GM19238 (cell line): Measurements from ENCODE around the gene TMED7.
A peak's percentile ranks its signal among the peaks of the same experiment; 100 is the strongest.

Source experiments
- DNase-seq: peaks from one replicate; pipeline ENCODE4 v3.0.0; 2011; ENCODE audit warnings: low spot score; ENCODE audit not compliant: insufficient read length

TMED7 gene

DNA sequence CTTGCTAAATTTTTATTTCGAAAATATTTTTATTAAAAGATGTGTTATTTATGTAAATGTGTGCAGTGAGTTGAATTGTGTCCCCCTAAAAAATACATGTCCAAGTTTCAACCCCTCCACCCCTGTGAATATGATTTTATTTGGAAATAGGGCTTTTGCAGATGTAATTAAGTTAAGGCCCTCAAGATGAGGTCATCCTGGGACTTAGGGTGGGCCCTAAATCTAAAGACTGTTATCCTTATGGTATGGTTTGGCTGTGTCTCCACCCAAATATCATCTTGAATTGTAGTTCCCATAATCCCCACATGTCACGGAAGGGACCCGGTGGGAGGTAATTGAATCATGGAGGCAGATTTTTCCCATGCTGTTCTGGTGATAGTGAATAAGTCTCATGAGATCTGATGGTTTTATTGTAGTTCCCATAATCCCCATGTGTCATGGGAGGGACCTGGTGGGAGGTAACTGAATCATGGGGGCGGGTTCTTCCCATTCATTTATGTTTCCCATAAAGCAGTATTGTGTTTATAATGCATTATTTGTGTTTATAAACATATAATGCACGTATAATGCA, 1.5 kb upstream of the TMED7 start:
- DNase-seq, result no peak

DNA sequence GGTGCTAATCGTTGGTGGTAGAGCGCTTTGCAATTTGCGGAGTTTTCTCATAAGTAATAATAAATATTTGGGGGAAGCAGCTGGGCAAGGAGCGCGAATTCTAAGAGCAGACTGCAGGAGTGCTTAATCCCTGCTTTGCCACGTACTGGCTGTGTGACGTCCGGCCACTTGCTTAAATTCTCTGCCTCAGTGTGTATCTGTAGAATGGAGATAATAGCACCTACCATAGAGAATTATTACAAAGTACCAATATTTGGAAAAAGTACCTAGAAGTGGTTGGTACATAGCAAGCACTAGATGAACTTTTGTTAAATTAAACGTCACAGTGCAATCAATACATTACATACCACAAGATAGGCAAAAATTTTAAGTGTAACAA, 598 bp upstream of the TMED7 start:
- no peak for DNase-seq

DNA sequence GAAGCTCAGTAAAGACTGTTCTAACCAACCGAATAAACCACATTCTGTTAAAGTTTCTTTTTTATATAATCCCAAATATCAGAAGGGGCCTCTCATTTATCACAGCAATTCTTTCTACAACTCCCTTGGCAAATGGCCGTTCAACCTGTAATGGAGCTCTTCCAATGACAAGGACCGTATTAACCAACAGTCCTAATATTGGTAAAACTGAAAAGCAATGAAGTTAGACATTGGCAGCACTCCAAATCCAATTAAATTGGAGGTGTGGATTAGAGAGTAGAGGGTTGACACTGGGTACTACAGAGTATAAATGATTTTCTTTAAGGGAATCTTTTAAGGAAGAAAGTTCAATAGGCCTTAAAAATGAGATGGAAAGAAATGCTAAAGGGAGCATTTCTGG, 842 bp downstream of the TMED7 start:
- no peak for DNase-seq

DNA sequence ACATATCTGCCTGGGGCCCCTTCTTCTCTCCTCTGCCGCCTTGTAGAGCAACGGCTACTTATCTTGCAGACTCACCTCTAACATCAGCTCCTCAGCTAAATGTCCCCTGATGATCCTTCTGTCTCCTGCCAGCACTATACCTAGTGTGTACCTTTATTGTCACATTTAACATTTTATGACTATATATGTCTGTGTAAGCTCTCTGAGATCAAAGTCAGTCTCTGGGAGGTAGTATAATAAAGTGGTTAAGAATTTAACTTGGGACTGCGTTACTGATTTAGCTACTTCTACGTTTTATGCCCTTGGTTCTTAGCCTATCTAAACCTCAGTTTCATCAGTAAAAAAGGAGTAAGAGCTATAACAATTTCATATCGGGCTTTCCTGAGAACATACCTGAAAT, 2.2 kb downstream of the TMED7 start:
- DNase-seq, result no peak

DNA sequence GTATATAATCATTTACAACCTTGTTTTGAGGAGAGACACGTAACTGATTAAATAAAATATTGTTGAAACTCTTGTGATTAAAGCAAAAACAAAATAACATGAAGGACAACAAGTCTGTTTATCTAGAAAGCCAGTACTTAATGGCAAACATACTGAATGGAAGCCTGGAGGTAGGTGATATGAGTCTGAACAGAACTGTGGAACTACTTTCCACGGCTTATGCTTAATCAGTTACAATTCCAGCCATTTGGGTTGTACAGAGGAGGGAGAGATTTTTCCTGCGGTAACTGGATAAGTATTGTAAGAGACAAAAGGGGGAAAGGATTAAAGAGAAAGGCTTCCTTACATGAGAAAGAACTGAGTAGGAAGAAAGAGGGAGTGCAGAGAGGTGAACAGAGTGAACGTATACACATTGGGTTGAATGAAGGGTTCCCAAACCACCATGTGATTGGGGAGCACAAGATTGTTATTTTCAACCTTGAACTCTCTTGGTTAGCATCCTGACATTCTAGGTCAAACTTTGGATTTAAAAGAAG, 4.4 kb downstream of the TMED7 start:
- no peak for DNase-seq

DNA sequence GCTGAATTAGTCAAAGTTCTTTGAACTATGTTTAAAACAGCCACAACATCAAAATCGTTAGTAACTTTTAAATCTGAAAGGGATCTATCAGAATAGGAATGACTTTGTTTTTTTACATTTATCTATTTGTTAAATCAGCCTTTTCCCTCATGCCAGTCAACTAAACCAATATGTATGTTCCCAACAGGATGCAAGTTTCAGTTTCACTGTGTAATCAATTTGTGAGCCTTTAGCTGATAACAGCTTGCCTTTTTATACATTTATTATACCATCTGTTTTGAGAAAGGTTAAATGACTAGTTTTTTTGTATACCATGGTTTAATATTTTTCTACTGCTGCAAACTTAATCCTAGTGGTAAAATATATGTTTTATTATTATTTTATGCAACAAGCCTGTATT, 8.9 kb downstream of the TMED7 start:
- DNase-seq, result no peak

DNA sequence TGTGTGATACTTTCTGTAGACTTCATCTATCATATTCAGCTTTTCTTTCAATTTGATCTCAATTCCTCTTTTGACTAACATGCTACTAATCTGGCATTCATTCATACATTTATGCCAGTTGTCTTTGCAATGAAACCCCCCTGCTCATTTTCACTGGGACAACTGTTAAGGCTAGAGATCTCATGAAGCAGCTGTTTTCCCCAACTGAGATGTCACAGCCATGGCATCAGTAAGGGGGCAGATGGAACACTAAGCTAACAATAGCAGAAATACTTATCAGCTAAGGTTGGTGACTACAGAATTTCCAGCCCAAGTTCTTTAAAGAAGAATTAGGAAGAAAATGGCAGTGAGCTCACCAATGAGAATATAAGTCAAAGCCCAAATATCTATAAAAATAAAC, 9.4 kb downstream of the TMED7 start:
- DNase-seq, result no peak

DNA sequence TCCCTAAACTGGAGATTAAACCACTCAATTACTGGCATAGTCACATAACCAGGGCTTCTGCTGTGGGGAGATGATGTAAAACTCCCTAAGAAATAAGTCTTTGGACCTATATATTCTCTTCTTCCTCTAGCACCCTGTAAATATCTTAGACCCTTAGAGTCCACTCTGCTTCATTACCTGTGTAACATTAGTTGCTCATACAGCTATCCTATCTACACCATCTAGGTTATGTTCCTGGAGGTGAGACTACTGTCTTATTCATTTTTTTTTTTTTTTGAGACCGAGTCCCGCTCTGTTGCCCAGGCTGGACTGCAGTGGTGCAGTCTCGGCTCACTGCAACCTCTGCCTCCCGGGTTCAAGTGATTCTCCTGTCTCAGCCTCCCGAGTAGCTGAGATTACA, 14.0 kb downstream of the TMED7 start:
- DNase-seq, result no peak

DNA sequence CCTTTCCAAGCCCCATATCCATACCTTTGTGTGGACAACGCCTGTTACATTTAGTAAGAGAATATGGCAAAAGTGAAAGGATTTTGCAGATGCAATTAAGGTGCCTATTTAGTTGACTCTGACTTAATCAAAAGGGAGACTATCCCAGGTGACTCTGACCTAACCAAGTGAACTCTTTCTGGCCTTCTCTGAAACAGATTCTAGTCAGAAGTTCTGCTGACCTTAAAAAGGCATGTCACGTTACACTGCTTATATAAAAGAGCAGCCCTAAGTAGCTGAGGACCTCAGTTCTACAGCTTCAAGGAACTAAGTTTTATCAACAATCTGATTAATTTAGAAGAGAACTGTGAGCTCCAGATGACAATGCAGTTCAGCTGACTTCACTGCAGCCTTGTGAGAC, 17.9 kb downstream of the TMED7 start:
- no peak for DNase-seq

DNA sequence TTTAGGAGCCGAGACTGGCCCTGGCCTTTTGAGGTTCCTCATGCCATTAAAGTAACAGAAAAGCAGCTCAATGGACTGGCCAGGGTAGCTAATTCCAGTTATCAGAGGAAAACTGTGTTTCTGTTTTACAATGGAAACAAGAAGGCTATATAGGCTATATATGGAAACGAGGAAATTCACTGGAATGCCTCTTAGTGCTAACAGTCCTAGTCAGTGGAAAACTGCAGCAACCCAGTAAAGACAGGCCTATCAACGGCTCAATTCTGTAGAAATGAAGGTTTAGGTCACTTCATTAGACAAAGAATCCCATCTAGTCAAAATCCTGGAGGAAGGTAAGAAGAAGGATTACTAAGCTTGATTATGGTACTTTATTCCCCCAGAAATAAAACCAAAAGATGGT, 20.4 kb downstream of the TMED7 start:
- no peak for DNase-seq

DNA sequence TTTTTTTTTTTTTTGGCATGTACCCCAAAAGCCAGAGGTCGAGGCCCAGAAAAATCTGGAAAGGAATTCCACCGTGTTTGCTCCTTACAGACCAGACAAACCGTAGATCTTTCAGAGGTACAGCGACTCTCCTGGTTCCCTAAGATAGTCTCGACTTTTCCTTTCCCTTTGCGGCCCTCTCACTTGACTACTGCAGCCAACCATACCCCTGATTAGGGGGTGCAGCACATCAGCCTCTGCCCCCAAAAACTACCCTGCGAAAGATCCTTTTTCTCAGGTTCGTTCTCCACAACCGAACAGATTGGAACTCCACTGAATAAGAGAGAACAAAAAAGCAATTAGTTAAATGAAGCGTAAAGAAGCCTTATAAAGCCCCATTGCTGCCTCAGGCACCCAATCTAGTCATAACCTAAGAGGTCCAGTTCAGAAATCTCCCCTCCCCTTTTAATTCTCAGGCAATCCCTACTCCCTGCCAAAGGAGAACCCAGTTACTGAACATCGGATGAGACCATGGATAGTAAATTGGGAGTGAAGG, 23.2 kb downstream of the TMED7 start:
- no peak for DNase-seq

DNA sequence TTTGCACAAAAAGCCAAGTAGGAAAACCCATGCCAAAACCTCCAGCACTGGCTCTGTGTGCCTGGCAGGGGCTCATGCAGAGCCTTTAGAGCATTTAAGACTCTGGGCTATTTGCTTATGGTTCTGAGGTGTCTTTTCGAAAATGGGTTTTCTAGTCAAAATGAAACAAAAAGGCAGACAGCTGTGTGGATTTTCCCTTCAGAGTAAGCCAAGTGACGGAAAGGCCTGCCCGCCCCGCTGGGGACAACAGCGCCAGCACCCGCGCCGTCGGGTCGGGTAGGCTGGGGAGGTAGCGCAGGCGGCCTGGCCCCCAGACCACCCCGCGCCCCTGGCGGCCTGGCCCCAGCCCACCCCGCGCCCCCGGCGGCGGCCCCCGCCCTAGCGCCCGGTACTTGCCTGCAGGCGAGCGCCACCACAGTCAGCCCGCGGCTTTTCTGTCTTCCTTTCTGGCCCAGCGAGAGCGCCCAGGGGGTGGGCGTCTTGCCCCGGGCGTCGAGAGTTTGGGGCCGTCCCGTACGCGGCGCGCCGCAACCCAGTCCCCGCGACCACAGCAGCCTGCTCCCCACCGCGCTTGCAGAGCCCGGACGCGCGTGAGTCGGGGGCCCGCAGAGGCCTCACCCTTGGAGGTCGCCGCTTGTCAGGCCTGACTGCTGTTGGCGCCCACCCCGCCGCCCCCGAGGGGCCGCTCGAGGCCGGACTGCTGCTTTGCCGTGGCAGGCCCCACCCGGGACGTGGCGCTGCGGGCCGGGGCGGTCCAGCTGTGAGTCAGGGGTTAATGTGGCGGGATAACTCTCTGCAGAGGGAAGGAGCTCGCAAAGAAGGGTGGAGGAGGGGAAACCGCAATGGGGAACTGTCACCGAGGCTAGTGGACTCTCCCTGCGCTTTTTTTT, 23.9 kb downstream of the TMED7 start, which contains the start of gene TICAM2:
Gene TICAM2 (minus strand): TSS at position 779 of the 890 bp plus-strand sequence. CDS start 21,223 bp downstream, outside the sequence.
- DNase-seq, result peak; percentile 63

DNA sequence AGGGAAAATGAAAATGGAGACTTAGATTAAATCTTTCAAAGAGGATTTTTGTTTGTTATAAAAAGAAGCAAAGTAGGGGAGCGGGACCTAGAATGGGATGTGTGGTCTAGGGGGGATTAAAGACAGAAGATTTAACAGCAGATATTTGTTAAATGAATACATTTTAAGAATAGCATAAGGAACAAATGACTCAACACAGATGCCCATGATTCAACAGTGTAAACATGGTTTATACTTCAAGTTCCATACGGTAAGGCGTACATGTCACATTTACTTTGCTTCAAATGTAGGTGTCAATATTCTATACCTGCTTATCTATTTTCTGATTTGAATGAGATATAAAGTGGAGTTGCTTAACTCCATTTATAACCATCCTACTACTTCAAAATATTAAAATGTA, 25.1 kb downstream of the TMED7 start:
- no peak for DNase-seq

DNA sequence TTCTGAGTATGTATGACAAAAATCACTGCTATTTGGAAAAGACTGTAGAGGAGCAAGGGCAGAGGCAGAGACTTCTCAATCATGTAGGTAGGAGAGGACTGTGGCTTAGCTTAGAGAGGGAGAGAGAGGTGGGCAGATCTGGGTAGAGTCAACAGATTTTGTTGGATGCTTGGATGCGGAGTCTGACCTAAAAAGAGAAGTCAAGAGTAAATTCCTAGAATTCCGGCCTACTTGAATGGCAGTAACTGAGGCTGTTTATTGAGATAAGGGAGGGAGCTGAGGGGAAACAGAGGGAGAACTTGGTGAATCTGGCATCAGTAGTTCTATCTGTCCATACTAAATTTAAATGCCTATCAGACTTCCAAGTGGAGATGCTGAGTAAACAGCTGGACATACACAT, 25.9 kb downstream of the TMED7 start:
- DNase-seq, result no peak

DNA sequence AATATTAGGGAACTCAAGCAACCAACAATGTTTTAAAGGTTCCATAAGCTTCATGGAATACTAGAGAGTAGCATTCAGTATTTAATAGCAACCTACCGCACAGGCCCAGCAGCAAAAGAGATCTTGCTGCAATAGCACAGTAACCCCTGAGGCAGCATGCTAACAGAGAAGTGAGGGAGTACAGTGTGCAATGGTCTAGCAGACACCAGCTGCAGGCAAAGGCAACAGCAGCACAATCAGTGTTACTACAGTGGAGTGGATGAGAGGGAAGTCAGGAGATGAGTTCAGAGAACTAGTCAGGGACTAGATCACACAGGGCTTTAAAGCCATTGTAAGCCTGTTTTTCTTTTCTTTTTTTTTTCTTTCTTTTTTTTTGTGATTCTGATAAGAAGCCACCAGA, 26.3 kb downstream of the TMED7 start:
- DNase-seq, result no peak

DNA sequence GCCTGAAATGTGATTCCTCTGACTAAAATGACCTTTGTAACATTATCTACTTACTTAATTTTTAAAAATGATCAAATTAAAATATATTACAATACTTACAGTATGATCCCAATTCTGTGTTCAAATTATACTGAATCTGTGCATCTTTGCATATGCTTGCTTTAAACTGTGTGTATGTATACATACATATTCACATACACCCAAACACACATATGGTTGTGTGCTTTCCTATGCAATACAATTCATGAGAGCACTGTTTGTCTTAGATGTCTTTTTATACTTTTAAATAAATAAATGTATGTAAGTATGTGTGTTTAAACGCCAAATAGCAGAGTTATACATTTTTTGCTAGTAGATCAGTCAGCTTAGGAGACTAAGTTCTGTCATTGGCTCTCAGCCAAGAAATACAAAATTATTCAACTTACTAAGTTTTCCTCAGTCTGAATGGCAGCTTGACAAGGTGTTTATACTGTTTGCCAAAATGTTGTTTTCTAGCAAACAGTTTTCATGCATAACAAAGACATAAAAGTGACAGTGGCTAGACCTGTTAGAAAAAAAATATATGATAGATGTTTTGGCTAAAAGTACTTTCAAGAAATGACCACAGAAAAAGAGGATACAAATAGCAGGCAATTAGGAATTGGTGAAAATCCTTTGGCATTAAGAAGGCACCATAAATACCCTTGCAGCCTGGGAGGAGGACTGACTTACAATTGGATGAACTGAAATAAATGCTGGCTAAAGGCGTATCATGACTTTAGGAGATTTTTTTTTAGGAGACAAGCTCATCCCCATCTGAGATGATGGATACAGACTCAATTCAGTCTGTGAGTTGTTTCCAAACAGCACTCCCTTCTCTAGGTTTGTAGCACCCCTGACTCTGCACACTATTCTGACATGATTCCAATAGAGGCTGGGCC, 31.4 kb downstream of the TMED7 start:
- no peak for DNase-seq

DNA sequence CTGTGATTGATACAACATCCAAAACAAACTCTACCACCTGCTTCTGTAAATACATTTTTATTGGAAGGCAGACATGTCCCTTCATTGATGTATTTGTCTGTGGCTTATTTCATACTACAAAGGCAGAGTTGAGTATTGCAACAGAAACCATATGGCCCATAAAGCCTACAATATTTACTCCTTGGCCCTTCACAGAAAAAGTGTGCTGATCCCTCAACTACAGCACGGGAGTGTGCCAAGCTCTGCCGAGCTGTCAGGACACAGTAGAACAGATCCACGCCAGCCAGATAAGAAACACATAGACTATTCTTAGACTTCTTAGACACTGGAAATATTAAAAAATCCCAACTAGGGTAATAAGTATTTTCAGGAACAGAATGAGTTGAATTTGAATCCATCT, 36.8 kb downstream of the TMED7 start:
- DNase-seq, result no peak

DNA sequence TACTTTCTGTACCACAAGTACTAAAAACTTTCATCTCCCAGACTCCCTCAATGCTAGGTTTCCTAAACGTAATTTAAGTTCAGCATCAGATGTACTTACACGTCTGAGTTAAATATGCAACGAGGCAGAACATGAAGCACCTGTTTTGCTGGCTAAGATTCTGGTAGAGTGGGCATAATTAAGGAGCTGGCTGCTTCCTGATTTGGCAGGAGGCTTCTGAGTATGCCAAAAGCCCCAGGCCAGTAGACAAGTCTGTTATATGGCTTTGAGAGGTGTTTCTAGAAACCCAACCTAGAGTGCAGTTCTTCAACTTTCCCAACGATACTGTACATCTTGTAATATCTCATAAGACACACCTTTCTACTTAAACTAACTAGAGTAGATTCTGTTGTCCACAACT, 37.2 kb downstream of the TMED7 start:
- no peak for DNase-seq

DNA sequence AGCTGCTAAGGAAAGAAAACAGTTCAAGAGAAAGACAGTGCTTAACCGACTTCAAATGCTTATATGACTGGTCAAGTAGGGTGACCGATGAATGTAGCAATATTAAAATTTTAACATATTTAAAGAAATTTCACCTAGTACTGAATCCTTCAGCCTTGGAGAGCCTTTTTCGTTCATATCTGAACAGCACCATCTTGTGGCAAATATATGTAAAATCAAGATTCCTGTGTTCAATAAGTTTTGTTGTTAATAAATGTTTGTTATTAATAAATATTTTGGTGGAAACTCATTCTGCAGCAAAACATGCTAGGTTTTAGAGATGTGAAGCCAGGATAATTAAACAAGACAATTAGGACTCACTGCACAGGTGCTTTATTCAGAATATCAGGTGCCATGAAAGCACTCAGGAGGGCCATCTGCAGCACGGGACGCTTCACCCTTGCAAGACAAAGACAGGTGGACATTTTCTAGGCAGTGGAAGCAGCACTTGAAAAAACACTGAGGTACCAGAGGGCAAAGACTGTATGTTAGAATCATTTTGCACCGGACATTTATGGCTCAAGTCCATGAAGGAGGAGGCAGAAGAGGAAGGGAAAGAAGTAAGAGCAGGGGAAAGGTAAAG, 39.2 kb downstream of the TMED7 start:
- DNase-seq, result no peak

DNA sequence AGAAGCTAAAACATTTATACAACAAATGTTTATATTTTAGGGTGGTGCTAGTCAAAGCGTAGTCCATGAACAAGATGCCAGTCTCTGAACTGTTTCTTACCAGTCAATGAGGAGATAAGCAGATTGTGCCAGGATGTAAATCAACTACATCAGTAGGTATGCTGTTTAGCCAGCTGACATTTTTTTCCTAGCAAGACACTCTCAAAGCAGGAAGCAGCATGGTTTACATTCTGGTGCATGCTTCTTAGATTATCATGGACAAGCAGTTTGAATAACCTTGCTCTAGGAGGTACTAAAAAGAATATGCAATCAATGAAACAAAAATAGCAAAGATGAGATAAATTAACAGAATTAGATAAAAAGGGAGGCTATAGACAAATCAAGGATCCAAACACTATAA, 40.6 kb downstream of the TMED7 start:
- DNase-seq, result no peak

DNA sequence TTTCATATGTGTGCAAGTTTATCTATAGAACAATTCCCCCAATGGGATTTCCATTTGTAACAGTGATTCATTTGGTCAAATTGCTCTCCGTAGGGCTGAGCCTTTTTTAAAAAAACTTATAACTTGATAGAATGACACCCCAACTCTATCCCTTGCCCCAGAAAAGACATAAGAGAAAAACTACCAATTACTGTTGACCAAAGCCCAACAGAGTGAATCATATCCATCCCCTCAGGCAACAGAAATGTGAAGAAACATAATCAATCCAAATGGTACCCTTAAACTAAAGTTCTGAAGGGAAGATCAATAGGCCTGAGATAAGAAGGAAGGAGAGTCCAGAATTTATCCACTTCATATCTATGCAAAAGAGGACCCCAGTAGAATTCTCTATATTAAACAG, 41.3 kb downstream of the TMED7 start:
- DNase-seq, result no peak
